Urinary bladder (tissue), 4 donors: Measurements from ENCODE around the gene MINDY3. TPM values are rescaled to one million over a fixed set of nuclear protein-coding genes. Genes with fewer than 3 reads are reported as not detected.

Experiments
- DNase-seq: peaks from one replicate; pipeline ENCODE4 v3.0.0-alpha.2; 2015; ENCODE audit errors: extremely low spot score
- H3K27ac ChIP-seq: one replicate; pipeline ENCODE4 v1.5.1; 2013; ENCODE audit warnings: low read depth, mild to moderate bottlenecking, moderate library complexity
- H3K36me3 ChIP-seq: one replicate; pipeline ENCODE4 v1.6.1; 2013; ENCODE audit warnings: mild to moderate bottlenecking, moderate library complexity; ENCODE audit not compliant: insufficient read depth
- H3K4me1 ChIP-seq: one replicate; pipeline ENCODE4 v1.6.1; 2013; ENCODE audit warnings: mild to moderate bottlenecking, moderate library complexity; ENCODE audit not compliant: insufficient read depth
- H3K4me3 ChIP-seq: one replicate; pipeline ENCODE4 v1.5.1; 2013; ENCODE audit warnings: low read depth, low read length
- WGBS: extraction: QIAGEN DNeasy Blood & Tissue Kit; methylation state at CpG from one replicate; pipeline ENCODE4 v1.1.7; 2013; 5-methylcytosine and 5-hydroxymethylcytosine counted together
- polyA plus RNA-seq: library from polyadenylated mRNA; stranded (reverse); fragments of 200-250 nt; gene quantifications from one replicate; pipeline ENCODE4 v1.2.3, GENCODE V29; 2013
- total RNA-seq: library from RNA; depleted of rRNA; stranded (reverse); fragments of >200 nt; gene quantifications from one replicate; pipeline ENCODE4 v1.2.3, GENCODE V29; 2014
- donor health status: healthy with polysubstance abuse.
- donor health status: healthy.

The MINDY3 gene
- total and polyA plus RNA-seq, 2 donors, result 23.6 to 70.7 TPM

DNA sequence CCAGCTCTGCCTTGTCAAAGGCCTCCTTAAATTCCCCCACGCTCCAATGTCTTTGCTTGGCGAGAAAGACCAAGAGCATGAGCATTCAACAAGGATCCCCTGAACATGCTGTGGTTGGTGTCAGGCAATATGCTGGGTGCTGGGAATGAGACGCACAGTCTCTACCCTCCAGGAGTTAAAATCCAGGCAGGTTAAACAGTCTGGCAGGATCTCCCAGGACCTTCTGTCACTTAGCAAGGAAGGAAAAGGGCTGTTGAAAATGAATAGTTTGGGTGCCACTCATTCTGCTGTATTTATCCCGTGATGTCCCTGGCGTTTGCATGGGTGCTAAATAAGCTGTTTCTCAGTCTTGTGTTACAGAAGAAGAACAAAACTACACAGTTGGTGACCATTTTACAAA, 118.7 kb downstream of the MINDY3 start:
- Histone ChIP-seq H3K4me1 (no peaks in the 10 kb centered on the region), H3K36me3 (no peaks in the 10 kb centered on the region), H3K27ac (no peak overlapping the region), H3K4me3 (no peak overlapping the region)
- no peak for DNase-seq
- WGBS, result 85% methylated on average over 5 of the region's 5 CpGs

GRCh38 chr10:15740261-15740660, 120.0 kb downstream of the MINDY3 start:
- H3K36me3 ChIP-seq, result no peaks in the 10 kb centered on the region
- H3K27ac ChIP-seq, result no peak overlapping the region
- DNase-seq, result no peak
- H3K4me1 ChIP-seq, result no peaks in the 10 kb centered on the region
- no peak overlapping the region for H3K4me3 ChIP-seq
- WGBS, result 94% methylated on average over 6 of the region's 6 CpGs

DNA sequence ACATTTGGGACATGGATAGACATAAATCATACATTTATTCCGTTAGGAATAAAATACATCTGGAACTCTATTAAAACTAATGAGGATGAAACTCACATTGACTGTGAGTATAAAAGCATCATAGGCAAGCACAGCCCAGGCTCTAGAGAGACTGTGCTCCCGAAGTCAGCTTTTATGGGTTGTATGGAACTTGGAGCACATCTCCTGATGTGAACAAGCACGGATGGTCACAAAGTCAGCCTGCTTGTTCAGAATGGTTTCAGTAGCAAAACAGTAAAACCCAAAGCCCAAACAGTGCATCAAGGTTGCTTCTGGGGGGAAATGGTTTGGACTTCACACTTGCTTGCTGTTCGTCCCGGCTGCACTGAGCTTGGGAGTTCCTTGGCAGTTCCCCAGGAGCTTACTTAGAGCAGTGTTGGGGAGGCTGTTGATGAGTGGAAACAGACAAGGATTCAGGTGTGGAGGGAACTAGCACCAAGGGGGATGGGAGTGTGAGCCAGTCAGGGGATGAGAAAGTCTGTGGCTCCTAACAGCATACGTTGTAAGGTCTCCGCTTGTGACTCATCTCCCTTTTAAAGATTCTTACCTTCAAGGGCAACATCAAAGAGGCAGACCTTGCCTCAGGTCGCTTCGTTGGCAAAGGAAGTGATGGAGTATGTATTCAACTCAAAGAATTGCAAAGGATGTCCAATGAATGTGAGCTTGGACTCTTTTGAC, 120.9 kb downstream of the MINDY3 start:
- WGBS, result 51% methylated on average over 9 of the region's 9 CpGs
- no peak for DNase-seq

DNA sequence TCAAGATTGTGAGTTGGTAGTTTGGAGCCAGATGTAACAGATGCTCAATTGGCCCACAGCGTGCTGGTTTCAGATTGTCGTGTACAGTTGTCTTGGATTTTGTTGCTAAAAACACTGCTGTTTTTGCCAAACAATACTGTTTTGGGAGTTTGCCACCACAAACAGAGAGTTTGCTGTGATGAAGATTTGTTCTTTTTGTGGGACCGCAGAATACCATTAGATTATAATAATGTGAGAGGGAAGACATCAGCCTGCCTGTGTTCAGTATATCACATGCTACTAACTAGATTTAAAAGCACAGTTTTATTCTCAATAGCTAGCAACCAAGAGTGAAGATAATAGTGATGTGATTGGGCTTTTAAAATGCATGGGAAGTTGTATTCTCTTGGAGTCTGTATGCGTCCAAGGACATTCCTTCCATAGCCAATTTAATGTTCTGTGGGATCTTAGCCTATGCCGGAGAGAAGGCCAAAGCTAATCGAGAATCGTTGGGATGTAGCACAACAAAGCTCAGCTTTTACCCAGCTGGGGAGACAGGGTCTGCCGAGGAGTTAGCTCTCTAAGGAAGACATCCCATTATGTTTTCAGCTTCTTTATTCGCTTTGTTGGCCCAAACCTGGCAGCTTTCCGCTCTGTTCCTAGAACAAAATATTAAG, 121.9 kb downstream of the MINDY3 start:
- DNase-seq, result peak; percentile 76
- H3K4me3 ChIP-seq, result no peak overlapping the region
- no peaks in the 10 kb centered on the region for H3K36me3 ChIP-seq
- 28% methylated on average over 10 of the region's 10 CpGs for WGBS
- H3K4me1 ChIP-seq, result no peaks in the 10 kb centered on the region
- no peak overlapping the region for H3K27ac ChIP-seq

More for the DNA sequence above, 120.9 kb downstream of the MINDY3 start:
- H3K4me3 ChIP-seq, result no peak overlapping the region
- no peak overlapping the region for H3K27ac ChIP-seq
- H3K36me3 ChIP-seq, result no peaks in the 10 kb centered on the region
- no peaks in the 10 kb centered on the region for H3K4me1 ChIP-seq

DNA sequence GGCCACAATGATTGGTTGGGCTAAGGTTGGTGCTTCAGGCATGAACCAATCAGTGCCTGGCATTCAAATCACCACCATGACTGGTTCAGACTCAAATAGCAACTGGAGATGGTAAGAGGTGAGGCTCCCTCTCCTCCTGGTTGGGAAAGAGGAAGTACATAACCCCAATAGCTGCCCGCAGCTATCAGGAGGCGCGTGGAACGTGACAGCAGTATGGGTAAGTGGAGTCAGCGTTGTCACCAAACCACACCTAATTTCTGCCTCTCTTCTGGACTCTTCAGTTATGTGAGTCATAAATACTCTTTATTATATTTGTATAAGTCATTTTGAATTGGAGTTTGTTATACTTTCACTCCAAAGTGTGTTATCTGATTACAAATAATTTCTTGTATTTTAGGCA, 122.7 kb downstream of the MINDY3 start:
- no peak overlapping the region for H3K4me3 ChIP-seq
- H3K4me1 ChIP-seq, result no peaks in the 10 kb centered on the region
- 57% methylated on average over 5 of the region's 5 CpGs for WGBS
- no peak overlapping the region for H3K27ac ChIP-seq
- DNase-seq, result no peak
- H3K36me3 ChIP-seq, result no peaks in the 10 kb centered on the region

GRCh38 chr10:15735763-15736162, 124.5 kb downstream of the MINDY3 start:
- 25% methylated on average over 4 of the region's 4 CpGs for WGBS
- no peak for DNase-seq
- no peak overlapping the region for H3K27ac ChIP-seq
- no peaks in the 10 kb centered on the region for H3K36me3 ChIP-seq
- no peak overlapping the region for H3K4me3 ChIP-seq
- H3K4me1 ChIP-seq, result no peaks in the 10 kb centered on the region

DNA sequence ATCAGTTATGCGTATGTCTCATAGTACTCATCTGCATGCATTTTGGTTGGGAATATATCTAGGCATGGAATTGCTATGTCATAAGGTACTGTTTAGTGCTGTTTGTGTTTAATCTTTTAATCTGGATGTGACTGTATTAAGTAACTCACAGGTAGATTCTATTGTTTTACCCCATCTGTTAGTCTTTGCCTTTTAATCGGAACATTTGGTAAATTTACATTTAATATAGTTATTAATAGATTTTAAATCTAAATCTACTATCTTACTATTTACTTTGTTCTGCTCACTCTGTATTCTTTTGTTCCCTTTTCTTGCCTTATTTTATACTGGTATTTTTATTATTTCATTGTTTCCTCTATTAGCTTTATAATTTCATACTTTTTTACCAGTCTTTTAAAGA, 130.0 kb downstream of the MINDY3 start:
- Histone ChIP-seq H3K4me3 (no peak overlapping the region), H3K27ac (no peak overlapping the region), H3K36me3 (no peaks in the 10 kb centered on the region), H3K4me1 (no peaks in the 10 kb centered on the region)
- WGBS, result 78% methylated on average over 2 of the region's 2 CpGs
- DNase-seq, result no peak

- H3K27ac ChIP-seq, result no peak overlapping the region
- 94% methylated on average over 7 of the region's 7 CpGs for WGBS
- H3K36me3 ChIP-seq, result no peaks in the 10 kb centered on the region
- no peak for DNase-seq
- no peak overlapping the region for H3K4me3 ChIP-seq
- H3K4me1 ChIP-seq, result no peaks in the 10 kb centered on the region
Observed at GRCh38 chr10:15729890-15730289, 130.4 kb downstream of the MINDY3 start.

Other genes starting within 250 kb of the MINDY3 start
- gene ITGA8, start 140.6 kb downstream of the MINDY3 start, total RNA-seq, result 62.2 TPM
- gene ITGA8, start 140.6 kb downstream of the MINDY3 start, polyA plus RNA-seq, result 34.0 TPM